Gastrocnemius medialis (tissue), 4 donors: ENCODE data around the gene KIRREL3.

ENCODE experiments used
- POLR2A ChIP-seq, 2 donors: fragments of 450-650 bp; IDR thresholded peaks; one replicate each; pipeline ENCODE4 v1.6.1; 2017; ENCODE audit warnings: antibody characterized with exemption in 2 of 2, mild to moderate bottlenecking in 2 of 2, moderate library complexity in 2 of 2
- TF ChIP-seq, protein P1 (sequence below), 5 experiments: fragments of 450-650 bp in 3 of 5; fragments of 200-600 bp in 2 of 5; sonication (generic) in 2 of 5; IDR thresholded peaks in 4 of 5; conservative IDR thresholded peaks in 1 of 5; 1 replicate in 4 of 5; 2 replicates in 1 of 5; pipeline ENCODE4 v1.5.1; 2016 to 2019; ENCODE audit warnings: antibody characterized with exemption in 5 of 5, mild to moderate bottlenecking in 3 of 5, moderate library complexity in 3 of 5

DNA sequence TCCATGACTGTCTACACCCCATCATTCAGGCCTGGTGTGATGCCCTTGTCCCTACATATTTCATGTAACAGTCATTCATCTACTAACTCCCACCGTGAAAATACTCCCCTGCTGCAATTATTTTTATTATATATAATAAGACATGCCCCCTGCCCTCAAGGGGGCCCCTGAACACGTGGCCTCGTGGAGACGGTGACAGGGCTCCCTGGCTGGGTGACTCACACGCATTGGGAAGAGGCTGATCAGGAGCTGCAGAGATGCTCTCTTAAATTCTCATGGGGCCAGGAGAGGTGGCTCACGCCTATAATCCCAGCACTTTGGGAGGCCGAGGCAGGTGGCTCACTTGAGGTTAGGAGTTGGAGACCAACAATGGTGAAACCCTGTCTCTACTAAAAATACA lies 556.5 kb downstream of the KIRREL3 start:
- TF ChIP-seq POLR2A (IDR thresholded peaks at IDR 0.05), result no peak
- TF ChIP-seq, protein P1, sequence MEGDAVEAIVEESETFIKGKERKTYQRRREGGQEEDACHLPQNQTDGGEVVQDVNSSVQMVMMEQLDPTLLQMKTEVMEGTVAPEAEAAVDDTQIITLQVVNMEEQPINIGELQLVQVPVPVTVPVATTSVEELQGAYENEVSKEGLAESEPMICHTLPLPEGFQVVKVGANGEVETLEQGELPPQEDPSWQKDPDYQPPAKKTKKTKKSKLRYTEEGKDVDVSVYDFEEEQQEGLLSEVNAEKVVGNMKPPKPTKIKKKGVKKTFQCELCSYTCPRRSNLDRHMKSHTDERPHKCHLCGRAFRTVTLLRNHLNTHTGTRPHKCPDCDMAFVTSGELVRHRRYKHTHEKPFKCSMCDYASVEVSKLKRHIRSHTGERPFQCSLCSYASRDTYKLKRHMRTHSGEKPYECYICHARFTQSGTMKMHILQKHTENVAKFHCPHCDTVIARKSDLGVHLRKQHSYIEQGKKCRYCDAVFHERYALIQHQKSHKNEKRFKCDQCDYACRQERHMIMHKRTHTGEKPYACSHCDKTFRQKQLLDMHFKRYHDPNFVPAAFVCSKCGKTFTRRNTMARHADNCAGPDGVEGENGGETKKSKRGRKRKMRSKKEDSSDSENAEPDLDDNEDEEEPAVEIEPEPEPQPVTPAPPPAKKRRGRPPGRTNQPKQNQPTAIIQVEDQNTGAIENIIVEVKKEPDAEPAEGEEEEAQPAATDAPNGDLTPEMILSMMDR (IDR thresholded peaks at IDR 0.05 in 4 of 5, conservative IDR thresholded peaks at IDR 0.05 in 1 of 5), result no peak
